Naive thymus-derived CD8-positive, alpha-beta T cell (primary cell): ENCODE data around the gene FRS2. TPM values are rescaled to one million over a fixed set of nuclear protein-coding genes. Genes with fewer than 3 reads are reported as not detected.
"Not testable (repeated sequence)": the region's sequence is repeated elsewhere in the genome, so short reads cannot be mapped to it uniquely, and the experiment has no call there.

Experiments used
- ATAC-seq, 2 donors: fragments of 150-1000 bp; cut with Tn5 transposase in 1 of 2; sonication (Bioruptor Pico), chemical (Tn5 transposase) in 1 of 2; 1 replicate in 1 of 2; 2 replicates in 1 of 2; pipeline ENCODE4 v1.10.0; 2021; ENCODE audit warnings: mild to moderate bottlenecking in 2 of 2, moderate library complexity in 2 of 2
- POLR2A ChIA-PET: fragments of 350-600 bp; sonication (Branson Sonifier 250); formaldehyde crosslinking; loops from one replicate; lab custom pipeline; 2021; ENCODE audit warnings: antibody characterized with exemption; lab: Charles Lee
- DNase-seq, 10 donors: peaks; one replicate each; pipeline versions ENCODE4 v3.0.0 to v3.0.0-alpha.2; 2020 to 2022
- H3K27ac Mint-ChIP-seq, 10 donors: one replicate each; pipeline ENCODE4 v1.8.0; 2020 to 2022; ENCODE audit warnings: mild to moderate bottlenecking in 10 of 10, mixed read lengths in 10 of 10, moderate library complexity in 4 of 10, inconsistent platforms in 1 of 10
- H3K27me3 Mint-ChIP-seq, 5 donors: one replicate each; pipeline ENCODE4 v1.8.0; 2021 to 2022; ENCODE audit warnings: mixed read lengths in 5 of 5
- H3K36me3 Mint-ChIP-seq, 3 donors: one replicate each; pipeline ENCODE4 v1.8.0; 2020 to 2022; ENCODE audit warnings: mixed read lengths in 3 of 3, mild to moderate bottlenecking in 2 of 3, inconsistent platforms in 1 of 3
- H3K4me1 Mint-ChIP-seq, 4 donors: one replicate each; pipeline ENCODE4 v1.8.0; 2021 to 2022; ENCODE audit warnings: mixed read lengths in 4 of 4
- H3K4me3 Mint-ChIP-seq, 10 donors: one replicate each; pipeline ENCODE4 v1.8.0; 2020 to 2022; ENCODE audit warnings: mild to moderate bottlenecking in 10 of 10, mixed read lengths in 10 of 10, moderate library complexity in 6 of 10, inconsistent platforms in 1 of 10
- H3K9me3 Mint-ChIP-seq, 9 donors: one replicate each; pipeline ENCODE4 v1.8.0; 2020 to 2022; ENCODE audit warnings: mixed read lengths in 9 of 9, mild to moderate bottlenecking in 3 of 9, inconsistent platforms in 1 of 9, moderate library complexity in 1 of 9
- polyA plus RNA-seq, 3 donors: library from polyadenylated mRNA; unstranded; fragments of 300-500 nt; fragmentation: Illumina TruSeq; gene quantifications; one replicate each; pipeline ENCODE4 v1.2.3, GENCODE V29; 2021
- total RNA-seq, 8 experiments: library from RNA in 2 of 8; stranded (reverse) in 2 of 8; gene quantifications; one replicate each; pipeline ENCODE4 v1.2.3 and lab custom pipeline; 2021 to 2026

FRS2 gene
- total and polyA plus RNA-seq, 5 experiments from 2014 or later, result 11.1 to 33.5 (median 12.3) TPM

GRCh38 chr12:69440016-69440415 lies 30.2 kb upstream of the FRS2 start:
- H3K27ac Mint-ChIP-seq, result no peak overlapping the region
- H3K36me3 Mint-ChIP-seq, result peaks cover 0 to 5% (median 0%) of the 10 kb centered on the region in 3 donors
- no peaks in the 10 kb centered on the region for H3K4me1 Mint-ChIP-seq
- H3K9me3 Mint-ChIP-seq, result no peaks in the 10 kb centered on the region
- H3K27me3 Mint-ChIP-seq, result peaks cover 0 to 4% (median 2%) of the 10 kb centered on the region in 5 donors
- no peak overlapping the region for H3K4me3 Mint-ChIP-seq
- POLR2A ChIA-PET, result no interaction called here
- no peak for ATAC-seq
- no peak for DNase-seq

DNA sequence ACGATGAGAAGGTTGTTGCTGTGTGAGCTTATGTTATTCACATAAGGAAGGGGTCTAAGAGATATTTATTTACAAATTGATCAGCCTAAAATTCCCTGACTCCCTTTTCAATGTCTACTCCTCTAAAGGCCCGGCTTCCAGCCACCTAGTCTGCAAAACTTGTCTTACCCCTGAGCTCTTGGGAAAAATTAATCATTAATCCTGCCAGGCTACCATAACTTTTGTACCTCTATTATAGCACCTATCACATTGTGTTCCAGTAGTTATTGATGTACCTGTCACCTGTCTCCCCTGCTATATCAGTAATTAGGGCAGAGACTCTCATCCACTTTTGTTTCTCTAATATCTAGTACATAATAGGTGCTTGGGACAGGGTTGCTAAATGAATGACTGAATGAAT lies 29.3 kb upstream of the FRS2 start:
- Mint-ChIP-seq H3K9me3 (no peaks in the 10 kb centered on the region), H3K27me3 (peaks cover 0 to 4% (median 2%) of the 10 kb centered on the region in 5 donors), H3K36me3 (peaks cover 0 to 5% (median 0%) of the 10 kb centered on the region in 3 donors), H3K4me1 (no peaks in the 10 kb centered on the region), H3K27ac (no peak overlapping the region), H3K4me3 (no peak overlapping the region)
- no peak for DNase-seq
- no peak for ATAC-seq
- POLR2A ChIA-PET, result no interaction called here

- POLR2A ChIA-PET, result no interaction called here
- no peaks in the 10 kb centered on the region for H3K4me1 Mint-ChIP-seq
- H3K27me3 Mint-ChIP-seq, result peaks cover 0 to 4% (median 2%) of the 10 kb centered on the region in 5 donors
- peaks cover 0 to 5% (median 0%) of the 10 kb centered on the region in 3 donors for H3K36me3 Mint-ChIP-seq
- no peak overlapping the region for H3K4me3 Mint-ChIP-seq
- H3K9me3 Mint-ChIP-seq, result no peaks in the 10 kb centered on the region
- ATAC-seq, result no peak
- no peak overlapping the region for H3K27ac Mint-ChIP-seq
- no peak for DNase-seq
Observed at GRCh38 chr12:69442894-69443293, 27.3 kb upstream of the FRS2 start.

- DNase-seq (no peak), ATAC-seq (no peak)
- Mint-ChIP-seq H3K27ac (no peak overlapping the region), H3K36me3 (peaks cover 0 to 5% (median 0%) of the 10 kb centered on the region in 3 donors), H3K27me3 (peaks cover 0 to 4% (median 2%) of the 10 kb centered on the region in 5 donors), H3K4me3 (no peak overlapping the region), H3K9me3 (no peaks in the 10 kb centered on the region), H3K4me1 (no peaks in the 10 kb centered on the region)
- POLR2A ChIA-PET, result no interaction called here
Observed at GRCh38 chr12:69443916-69444315, 26.3 kb upstream of the FRS2 start.

DNA sequence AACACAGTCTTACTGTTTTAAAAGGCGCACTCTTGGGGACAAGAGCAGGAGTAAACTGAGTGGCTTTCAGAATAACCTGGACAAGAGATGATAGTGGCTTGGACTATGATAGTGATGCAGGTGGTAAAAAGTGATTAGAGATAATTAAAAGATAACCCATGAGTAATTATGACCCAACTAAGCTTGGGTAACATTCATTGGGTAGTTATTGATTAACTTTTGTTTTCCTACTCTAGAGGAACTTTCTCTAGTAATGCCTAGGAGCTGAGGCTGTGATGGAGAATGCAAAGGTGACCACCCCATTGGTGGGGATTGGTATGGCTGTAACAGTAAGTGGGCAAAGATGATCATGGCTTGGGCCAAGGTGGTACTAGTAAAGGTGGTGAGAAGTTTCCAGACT lies 22.3 kb upstream of the FRS2 start:
- POLR2A ChIA-PET, result no interaction called here
- H3K36me3 Mint-ChIP-seq, result peaks cover 0 to 5% (median 0%) of the 10 kb centered on the region in 3 donors
- no peak overlapping the region for H3K4me3 Mint-ChIP-seq
- H3K27me3 Mint-ChIP-seq, result peaks cover 0 to 4% (median 2%) of the 10 kb centered on the region in 5 donors
- no peaks in the 10 kb centered on the region for H3K9me3 Mint-ChIP-seq
- no peak for ATAC-seq
- no peaks in the 10 kb centered on the region for H3K4me1 Mint-ChIP-seq
- H3K27ac Mint-ChIP-seq, result no peak overlapping the region
- no peak for DNase-seq

DNA sequence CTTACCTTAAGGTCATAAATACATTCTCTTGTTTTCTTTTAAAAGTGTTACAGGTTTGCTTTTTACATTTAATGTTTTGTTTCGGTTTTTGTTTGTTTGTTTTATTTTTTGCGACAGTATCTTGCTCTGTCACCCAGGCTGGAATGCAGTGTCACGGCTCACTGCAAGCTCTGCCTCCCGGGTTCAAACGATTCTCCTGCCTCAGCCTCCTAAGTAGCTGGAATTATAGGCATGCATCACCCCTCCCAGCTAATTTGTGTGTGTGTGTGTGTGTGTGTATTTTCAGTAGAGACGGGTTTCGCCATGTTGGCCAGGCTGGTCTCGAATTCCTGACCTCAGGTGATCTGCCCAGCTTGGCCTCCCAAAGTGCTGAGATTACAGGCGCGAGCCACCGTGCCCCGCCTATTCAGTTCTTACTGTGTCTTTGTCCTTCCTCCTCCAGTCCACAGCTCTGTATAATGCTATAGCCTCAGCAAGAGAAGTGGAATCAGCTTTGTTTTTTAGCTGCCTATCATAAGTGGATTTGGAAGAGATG lies 17.5 kb upstream of the FRS2 start:
- H3K9me3 Mint-ChIP-seq, H3K36me3 Mint-ChIP-seq, H3K27me3 Mint-ChIP-seq, ATAC-seq, H3K4me1 Mint-ChIP-seq, DNase-seq, H3K4me3 Mint-ChIP-seq, H3K27ac Mint-ChIP-seq, POLR2A ChIA-PET: not testable (repeated sequence)

GRCh38 chr12:69456239-69456638 lies 13.9 kb upstream of the FRS2 start:
- Mint-ChIP-seq H3K9me3 (no peaks in the 10 kb centered on the region), H3K4me3 (no peak overlapping the region), H3K4me1 (no peaks in the 10 kb centered on the region), H3K27ac (no peak overlapping the region), H3K27me3 (peaks cover 0 to 6% (median 1%) of the 10 kb centered on the region in 5 donors), H3K36me3 (no peaks in the 10 kb centered on the region)
- ATAC-seq, result no peak
- POLR2A ChIA-PET, result no interaction called here
- DNase-seq, result no peak

DNA sequence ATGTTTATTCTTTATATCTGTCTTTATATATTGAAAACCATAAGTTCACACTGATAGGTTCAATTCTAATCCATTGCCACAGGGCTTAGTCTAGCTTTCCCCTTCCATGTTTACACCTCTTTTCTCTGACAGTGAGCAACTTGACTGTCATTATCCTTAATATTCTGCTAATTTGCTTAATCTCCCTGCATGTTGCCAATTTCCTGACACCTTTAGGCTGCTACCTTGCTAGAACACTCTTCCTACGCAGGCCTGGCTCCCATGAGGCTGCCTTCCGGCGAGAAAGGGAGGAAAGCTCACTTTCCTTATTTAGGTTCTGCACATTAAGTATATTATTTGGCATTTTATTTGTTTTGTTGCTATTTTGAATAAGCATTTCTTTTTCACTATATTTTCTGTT lies 12.8 kb upstream of the FRS2 start:
- no peak overlapping the region for H3K4me3 Mint-ChIP-seq
- peaks cover 0 to 2% (median 0%) of the 10 kb centered on the region in 4 donors for H3K4me1 Mint-ChIP-seq
- no peaks in the 10 kb centered on the region for H3K36me3 Mint-ChIP-seq
- H3K27me3 Mint-ChIP-seq, result peaks cover 0 to 6% (median 2%) of the 10 kb centered on the region in 5 donors
- DNase-seq, result no peak
- POLR2A ChIA-PET, result interaction anchor here (1.4 kb wide), 1 partner anchor 13 kb away, joined by 4 read pairs; the partner anchor contains the start of gene FRS2
- no peak for ATAC-seq
- no peak overlapping the region for H3K27ac Mint-ChIP-seq
- no peaks in the 10 kb centered on the region for H3K9me3 Mint-ChIP-seq

- no peaks in the 10 kb centered on the region for H3K36me3 Mint-ChIP-seq
- H3K4me1 Mint-ChIP-seq, result peaks cover 0 to 2% (median 0%) of the 10 kb centered on the region in 4 donors
- DNase-seq, result no peak
- H3K27me3 Mint-ChIP-seq, result peaks cover 0 to 6% (median 2%) of the 10 kb centered on the region in 5 donors
- ATAC-seq, result no peak
- no peak overlapping the region for H3K27ac Mint-ChIP-seq
- POLR2A ChIA-PET, result no interaction called here
- H3K4me3 Mint-ChIP-seq, result no peak overlapping the region
- H3K9me3 Mint-ChIP-seq, result no peaks in the 10 kb centered on the region
Observed at GRCh38 chr12:69459477-69459876, 10.7 kb upstream of the FRS2 start.

DNA sequence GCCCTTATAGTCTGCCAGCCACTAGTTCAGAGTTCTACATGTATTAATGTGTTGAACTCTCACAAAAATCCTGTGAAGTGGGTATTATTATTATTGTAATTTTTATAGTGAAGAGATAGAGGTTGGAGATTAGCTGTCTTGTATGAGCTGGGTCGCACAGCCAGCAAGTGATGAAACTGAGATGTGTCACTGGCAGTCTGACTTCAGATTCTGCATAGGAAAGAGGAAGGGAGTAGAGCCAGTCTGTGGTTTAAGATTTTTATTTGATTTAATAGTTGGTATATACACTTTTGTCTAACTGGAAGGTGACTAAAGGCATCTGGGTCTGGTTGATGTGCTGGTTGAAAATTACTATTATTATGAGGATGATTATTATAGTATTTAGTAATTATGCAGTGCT lies 5.8 kb upstream of the FRS2 start:
- ATAC-seq (no peak), DNase-seq (no peak)
- POLR2A ChIA-PET, result interaction anchor here (0.6 kb wide), 1 partner anchor 88 kb away, joined by 4 read pairs; no protein-coding TSS in a partner anchor
- H3K36me3 Mint-ChIP-seq, result no peaks in the 10 kb centered on the region
- no peak overlapping the region for H3K27ac Mint-ChIP-seq
- peaks cover 0 to 3% (median 0%) of the 10 kb centered on the region in 5 donors for H3K27me3 Mint-ChIP-seq
- peaks cover 0 to 20% (median 2%) of the 10 kb centered on the region in 4 donors for H3K4me1 Mint-ChIP-seq
- H3K9me3 Mint-ChIP-seq, result no peaks in the 10 kb centered on the region
- H3K4me3 Mint-ChIP-seq, result no peak overlapping the region

DNA sequence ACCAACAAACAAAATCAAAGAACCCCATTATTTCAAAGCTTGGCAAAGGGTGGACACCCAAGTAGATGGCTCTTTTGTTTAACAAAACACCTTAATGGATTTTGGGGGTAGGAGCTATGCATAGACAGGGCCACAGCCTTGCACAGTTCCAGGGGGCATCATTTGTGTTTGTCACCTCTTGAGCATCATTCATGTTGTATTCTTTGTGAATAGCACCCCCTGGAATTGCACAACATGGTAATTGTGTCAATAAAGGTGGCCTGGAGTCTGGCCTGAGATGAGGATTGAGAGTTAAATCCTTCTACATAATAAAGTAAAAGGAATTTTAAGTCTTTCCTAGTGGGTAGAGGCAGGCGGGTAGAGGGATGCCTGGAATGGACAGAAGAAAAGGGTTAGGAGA lies 3.3 kb upstream of the FRS2 start:
- Mint-ChIP-seq H3K9me3 (no peaks in the 10 kb centered on the region), H3K4me3 (peak overlapping the region in 1 of 10 donors; percentile 65), H3K27me3 (peaks cover 0 to 2% (median 0%) of the 10 kb centered on the region in 5 donors), H3K36me3 (no peaks in the 10 kb centered on the region), H3K4me1 (peaks cover 10 to 41% (median 15%) of the 10 kb centered on the region in 4 donors), H3K27ac (peak overlapping the region in 2 of 10 donors; percentile 6 to 29)
- ATAC-seq (no peak), DNase-seq (no peak)
- POLR2A ChIA-PET, result no interaction called here

DNA sequence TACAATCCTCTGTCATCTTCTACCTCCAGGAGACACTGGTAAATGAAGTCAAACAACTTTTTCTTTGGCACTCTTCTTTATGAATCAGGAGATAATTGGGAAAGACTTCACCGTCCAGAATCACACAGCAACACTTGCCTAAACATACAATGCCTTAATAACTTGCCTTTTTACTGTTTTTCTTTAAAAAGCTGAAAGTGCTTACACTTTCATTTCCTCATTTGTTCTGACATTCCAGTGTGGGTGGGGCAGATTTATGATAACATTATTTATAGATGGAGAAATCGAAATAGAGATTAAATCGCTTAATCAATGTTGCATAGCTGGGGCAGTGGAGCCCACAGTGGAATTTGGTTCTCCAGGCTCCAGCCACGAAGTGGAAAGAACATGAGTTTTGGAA lies 2.8 kb upstream of the FRS2 start:
- Mint-ChIP-seq H3K4me1 (peaks cover 13 to 46% (median 20%) of the 10 kb centered on the region in 4 donors), H3K27me3 (no peaks in the 10 kb centered on the region), H3K27ac (peak overlapping the region in 3 of 10 donors; percentile 6 to 29 (median 25)), H3K9me3 (no peaks in the 10 kb centered on the region), H3K36me3 (no peaks in the 10 kb centered on the region), H3K4me3 (peak overlapping the region in 2 of 10 donors; percentile 5 to 65)
- POLR2A ChIA-PET, result no interaction called here
- ATAC-seq (no peak), DNase-seq (no peak)

DNA sequence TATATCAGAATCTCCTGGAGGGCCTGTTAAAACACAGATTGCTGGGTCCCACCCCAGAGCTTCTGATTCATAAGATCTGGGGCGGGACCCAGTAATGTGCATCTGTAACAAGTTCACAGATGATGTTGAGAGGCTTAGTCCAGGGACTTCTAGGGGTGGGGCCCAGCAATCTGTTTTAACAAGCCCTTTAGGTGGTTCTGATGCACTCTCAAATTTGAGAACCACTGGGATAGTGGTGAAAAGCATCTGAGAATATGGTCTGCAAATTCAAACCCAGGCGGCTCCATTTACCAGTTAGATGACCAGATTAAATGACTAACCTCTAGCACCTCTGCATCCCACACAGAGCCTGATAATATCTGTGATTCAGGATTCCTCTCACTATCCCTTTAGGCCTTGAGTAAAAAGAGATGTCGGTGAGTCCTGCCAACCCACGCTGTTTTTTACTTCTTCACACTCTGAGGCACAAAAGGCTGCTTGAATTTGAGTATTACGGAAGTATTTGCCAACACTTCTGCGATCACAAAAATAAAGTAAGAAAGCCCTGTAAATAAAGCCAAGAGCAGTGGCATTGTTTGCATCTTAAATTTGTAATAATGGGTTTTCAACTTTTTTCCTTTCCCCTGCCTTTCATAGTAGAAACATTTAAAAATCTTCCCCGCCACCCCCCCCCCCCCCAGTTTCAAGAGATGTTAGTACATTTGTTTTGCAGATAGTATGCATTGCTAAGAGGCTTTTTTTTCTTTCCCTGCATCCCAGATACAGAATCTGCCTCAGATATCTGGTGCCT lies 1.8 kb upstream of the FRS2 start:
- peak overlapping the region in 2 of 10 donors; percentile 9 to 31 for H3K4me3 Mint-ChIP-seq
- ATAC-seq (no peak), DNase-seq (no peak)
- peaks cover 20 to 56% (median 29%) of the 10 kb centered on the region in 4 donors for H3K4me1 Mint-ChIP-seq
- H3K9me3 Mint-ChIP-seq, result no peaks in the 10 kb centered on the region
- H3K36me3 Mint-ChIP-seq, result peaks cover 0 to 2% (median 0%) of the 10 kb centered on the region in 3 donors
- no peaks in the 10 kb centered on the region for H3K27me3 Mint-ChIP-seq
- POLR2A ChIA-PET, result no interaction called here
- peak overlapping the region in 1 of 10 donors; percentile 6 for H3K27ac Mint-ChIP-seq
